ENCODE data around the gene BCL6B.

DNA sequence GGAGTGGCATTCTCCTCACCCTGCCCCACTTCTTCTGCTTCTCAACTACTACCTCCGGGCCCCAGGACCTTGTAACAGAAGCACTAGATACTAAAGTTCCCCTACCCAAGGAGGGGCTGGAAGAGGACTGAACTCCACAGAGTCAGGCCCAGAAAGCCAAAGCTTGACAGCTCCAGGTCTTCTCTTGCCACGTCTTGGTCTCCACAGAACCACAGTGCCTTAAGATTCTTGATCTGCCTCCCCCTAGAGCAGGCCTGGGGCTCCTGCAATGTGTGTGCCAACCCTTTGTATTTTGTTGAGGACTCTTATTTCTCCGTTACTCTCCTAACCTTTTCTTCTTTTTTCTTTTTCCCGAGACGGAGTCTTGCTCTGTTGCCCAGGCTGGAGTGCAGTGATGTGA, 17.0 kb downstream of the BCL6B start:
- TF ChIP-seq, protein P1, sequence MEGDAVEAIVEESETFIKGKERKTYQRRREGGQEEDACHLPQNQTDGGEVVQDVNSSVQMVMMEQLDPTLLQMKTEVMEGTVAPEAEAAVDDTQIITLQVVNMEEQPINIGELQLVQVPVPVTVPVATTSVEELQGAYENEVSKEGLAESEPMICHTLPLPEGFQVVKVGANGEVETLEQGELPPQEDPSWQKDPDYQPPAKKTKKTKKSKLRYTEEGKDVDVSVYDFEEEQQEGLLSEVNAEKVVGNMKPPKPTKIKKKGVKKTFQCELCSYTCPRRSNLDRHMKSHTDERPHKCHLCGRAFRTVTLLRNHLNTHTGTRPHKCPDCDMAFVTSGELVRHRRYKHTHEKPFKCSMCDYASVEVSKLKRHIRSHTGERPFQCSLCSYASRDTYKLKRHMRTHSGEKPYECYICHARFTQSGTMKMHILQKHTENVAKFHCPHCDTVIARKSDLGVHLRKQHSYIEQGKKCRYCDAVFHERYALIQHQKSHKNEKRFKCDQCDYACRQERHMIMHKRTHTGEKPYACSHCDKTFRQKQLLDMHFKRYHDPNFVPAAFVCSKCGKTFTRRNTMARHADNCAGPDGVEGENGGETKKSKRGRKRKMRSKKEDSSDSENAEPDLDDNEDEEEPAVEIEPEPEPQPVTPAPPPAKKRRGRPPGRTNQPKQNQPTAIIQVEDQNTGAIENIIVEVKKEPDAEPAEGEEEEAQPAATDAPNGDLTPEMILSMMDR (IDR thresholded peaks at IDR 0.05; ENCODE audit: insufficient read depth, low read length, poor library complexity, severe bottlenecking), result no peak
- no peak for TF ChIP-seq EZH2phosphoT487 (conservative IDR thresholded peaks at IDR 0.05; ENCODE audit: low read length)
